WTC11 (cell line): Measurements from ENCODE around the gene OPN4. TPM values are rescaled to one million over a fixed set of nuclear protein-coding genes. Genes with fewer than 3 reads are reported as not detected.

Experiments
- ATAC-seq: fragments of 200-7000 bp; cut with Tn5 transposase; 2 replicates; pipeline ENCODE4 v1.10.0; 2021; ENCODE audit warnings: mild to moderate bottlenecking, moderate library complexity
- CTCF ChIA-PET: fragments of 300-600 bp; sonication (Branson Sonifier 250); formaldehyde crosslinking; loops from one replicate; lab custom pipeline; 2021; ENCODE audit warnings: antibody characterized with exemption; lab: Charles Lee
- POLR2A ChIA-PET: fragments of 350-600 bp; sonication (Branson Sonifier 250); formaldehyde crosslinking; loops from one replicate; lab custom pipeline; 2021; ENCODE audit warnings: antibody characterized with exemption; lab: Charles Lee
- DNase-seq: peaks from one replicate; pipeline ENCODE4 v3.0.0; 2021; ENCODE audit warnings: low spot score
- H3K27ac Mint-ChIP-seq: 2 replicates; pipeline ENCODE4 v1.8.0; 2021; ENCODE audit warnings: mixed read lengths
- H3K27me3 Mint-ChIP-seq: 2 replicates; pipeline ENCODE4 v1.8.0; 2021; ENCODE audit warnings: low read depth, mild to moderate bottlenecking, moderate library complexity, mixed read lengths
- H3K36me3 Mint-ChIP-seq: 2 replicates; pipeline ENCODE4 v1.8.0; 2021; ENCODE audit warnings: mixed read lengths
- H3K4me1 Mint-ChIP-seq: 2 replicates; pipeline ENCODE4 v1.8.0; 2022; ENCODE audit warnings: mixed read lengths
- H3K4me3 Mint-ChIP-seq: 2 replicates; pipeline ENCODE4 v1.8.0; 2021; ENCODE audit warnings: mild to moderate bottlenecking, moderate library complexity, mixed read lengths
- H3K9me3 Mint-ChIP-seq: 2 replicates; pipeline ENCODE4 v1.8.0; 2021; ENCODE audit warnings: mixed read lengths
- ATF1 ChIP-seq: sonication (generic); formaldehyde crosslinking; IDR thresholded peaks from 2 replicates; pipeline ENCODE4 v1.8.1; 2023; ENCODE audit warnings: mild to moderate bottlenecking, moderate library complexity, missing genetic modification reagents
- ESRRA ChIP-seq: sonication (generic); formaldehyde crosslinking; IDR thresholded peaks from 2 replicates; pipeline ENCODE4 v1.8.1; 2022; ENCODE audit warnings: mild to moderate bottlenecking, missing genetic modification reagents, borderline replicate concordance
- FOXP1 ChIP-seq: sonication (generic); formaldehyde crosslinking; IDR thresholded peaks from 2 replicates; pipeline ENCODE4 v1.8.0; 2022; ENCODE audit warnings: missing genetic modification reagents, mild to moderate bottlenecking, moderate library complexity, borderline replicate concordance
- HMGA2 ChIP-seq: fragments of 250-450 bp; sonication (Bioruptor Pico); IDR thresholded peaks from 2 replicates; pipeline ENCODE4 v1.4.0; 2021; ENCODE audit warnings: mild to moderate bottlenecking, moderate library complexity
- IRF2 ChIP-seq: sonication (generic); formaldehyde crosslinking; IDR thresholded peaks from 2 replicates; pipeline ENCODE4 v1.8.0; 2022; ENCODE audit warnings: low read depth, missing genetic modification reagents, borderline replicate concordance
- MYBL2 ChIP-seq: sonication (generic); formaldehyde crosslinking; IDR thresholded peaks from 2 replicates; pipeline ENCODE4 v1.8.1; 2023; ENCODE audit warnings: mild to moderate bottlenecking, moderate library complexity, missing genetic modification reagents
- NFYB ChIP-seq: sonication (generic); formaldehyde crosslinking; conservative IDR thresholded peaks from 2 replicates; pipeline ENCODE4 v1.8.0; 2022; ENCODE audit warnings: low read depth, missing genetic modification reagents
- RELA ChIP-seq: sonication (generic); formaldehyde crosslinking; IDR thresholded peaks from 2 replicates; pipeline ENCODE4 v1.8.1; 2022; ENCODE audit warnings: missing genetic modification reagents, mild to moderate bottlenecking, borderline replicate concordance
- SMAD4 ChIP-seq: sonication (generic); formaldehyde crosslinking; IDR thresholded peaks from 2 replicates; pipeline ENCODE4 v1.8.0; 2022; ENCODE audit warnings: mild to moderate bottlenecking, missing genetic modification reagents
- SOX15 ChIP-seq: fragments of 250-450 bp; sonication (Bioruptor Pico); IDR thresholded peaks from 2 replicates; pipeline ENCODE4 v1.9.0; 2021; ENCODE audit warnings: mild to moderate bottlenecking
- TCF7 ChIP-seq: sonication (generic); formaldehyde crosslinking; IDR thresholded peaks from 2 replicates; pipeline ENCODE4 v1.8.0; 2022; ENCODE audit warnings: mild to moderate bottlenecking, low read depth, missing genetic modification reagents, moderate library complexity
- TEAD1 ChIP-seq: sonication (generic); formaldehyde crosslinking; IDR thresholded peaks from 2 replicates; pipeline ENCODE4 v1.8.0; 2022; ENCODE audit warnings: mild to moderate bottlenecking, missing genetic modification reagents
- TP53 ChIP-seq: sonication (generic); formaldehyde crosslinking; IDR thresholded peaks from 2 replicates; pipeline ENCODE4 v1.8.1; 2023; ENCODE audit warnings: mild to moderate bottlenecking, missing genetic modification reagents
- ZNF121 ChIP-seq: sonication (generic); formaldehyde crosslinking; IDR thresholded peaks from 2 replicates; pipeline ENCODE4 v1.8.0; 2023; ENCODE audit warnings: missing genetic modification reagents
- ZNF138 ChIP-seq: sonication (generic); formaldehyde crosslinking; conservative IDR thresholded peaks from 2 replicates; pipeline ENCODE4 v1.8.1; 2022; ENCODE audit warnings: mild to moderate bottlenecking, moderate library complexity, missing genetic modification reagents
- ZNF232 ChIP-seq: sonication (generic); formaldehyde crosslinking; IDR thresholded peaks from 2 replicates; pipeline ENCODE4 v1.8.0; 2022; ENCODE audit warnings: mild to moderate bottlenecking, missing genetic modification reagents
- ZNF263 ChIP-seq: sonication (generic); formaldehyde crosslinking; IDR thresholded peaks from 2 replicates; pipeline ENCODE4 v1.8.1; 2022; ENCODE audit warnings: low read depth, mild to moderate bottlenecking, moderate library complexity, missing genetic modification reagents
- ZNF416 ChIP-seq: fragments of 250-450 bp; sonication (Bioruptor Pico); IDR thresholded peaks from 2 replicates; pipeline ENCODE4 v1.9.0; 2021; ENCODE audit warnings: mild to moderate bottlenecking, inconsistent platforms
- ZNF423 ChIP-seq: fragments of 250-450 bp; sonication (Bioruptor Pico); IDR thresholded peaks from 2 replicates; pipeline ENCODE4 v2.1.2; 2022; ENCODE audit warnings: mild to moderate bottlenecking, moderate library complexity
- total RNA-seq: library from RNA; stranded (reverse); gene quantifications from 3 replicates; pipeline ENCODE4 v1.2.3, GENCODE V29; 2021
- TF ChIP-seq, protein P1 (sequence below): sonication (generic); formaldehyde crosslinking; IDR thresholded peaks from 2 replicates; pipeline ENCODE4 v1.8.0; 2023; ENCODE audit warnings: mild to moderate bottlenecking, missing genetic modification reagents
- TF ChIP-seq, protein P2 (sequence below): fragments of 250-450 bp; sonication (Bioruptor Pico); IDR thresholded peaks from 2 replicates; pipeline ENCODE4 v2.1.2; 2022; ENCODE audit warnings: mild to moderate bottlenecking, moderate library complexity
- TF ChIP-seq, protein P3 (sequence below): sonication (generic); formaldehyde crosslinking; IDR thresholded peaks from 2 replicates; pipeline ENCODE4 v1.8.1; 2022; ENCODE audit warnings: missing genetic modification reagents, borderline replicate concordance
- TF ChIP-seq, protein P4 (sequence below): fragments of 250-450 bp; sonication (Bioruptor Pico); IDR thresholded peaks from 2 replicates; pipeline ENCODE4 v1.8.0; 2021; ENCODE audit warnings: mild to moderate bottlenecking
- TF ChIP-seq, protein P5 (sequence below): sonication (generic); formaldehyde crosslinking; IDR thresholded peaks from 2 replicates; pipeline ENCODE4 v1.8.1; 2023; ENCODE audit warnings: mild to moderate bottlenecking, missing genetic modification reagents, moderate library complexity

Gene OPN4
- total RNA-seq, 1 experiment from 2014 or later, result not detected

GRCh38 chr10:86651631-86652331 lies 2.6 kb upstream of the OPN4 start:
- Mint-ChIP-seq H3K27ac (no peak overlapping the region), H3K36me3 (no peaks in the 10 kb centered on the region), H3K9me3 (no peaks in the 10 kb centered on the region), H3K4me1 (peaks cover 13% of the 10 kb centered on the region), H3K27me3 (no peaks in the 10 kb centered on the region), H3K4me3 (no peak overlapping the region)
- DNase-seq (no peak), ATAC-seq (no peak)
- ChIA-PET POLR2A (no interaction called here), CTCF (interaction anchor here (0.5 to 1.9 kb wide), 4 partner anchors 9 to 309 kb away, joined by 3 to 4 read pairs (median 4); no protein-coding TSS in a partner anchor)
- TF ChIP-seq, protein P1, sequence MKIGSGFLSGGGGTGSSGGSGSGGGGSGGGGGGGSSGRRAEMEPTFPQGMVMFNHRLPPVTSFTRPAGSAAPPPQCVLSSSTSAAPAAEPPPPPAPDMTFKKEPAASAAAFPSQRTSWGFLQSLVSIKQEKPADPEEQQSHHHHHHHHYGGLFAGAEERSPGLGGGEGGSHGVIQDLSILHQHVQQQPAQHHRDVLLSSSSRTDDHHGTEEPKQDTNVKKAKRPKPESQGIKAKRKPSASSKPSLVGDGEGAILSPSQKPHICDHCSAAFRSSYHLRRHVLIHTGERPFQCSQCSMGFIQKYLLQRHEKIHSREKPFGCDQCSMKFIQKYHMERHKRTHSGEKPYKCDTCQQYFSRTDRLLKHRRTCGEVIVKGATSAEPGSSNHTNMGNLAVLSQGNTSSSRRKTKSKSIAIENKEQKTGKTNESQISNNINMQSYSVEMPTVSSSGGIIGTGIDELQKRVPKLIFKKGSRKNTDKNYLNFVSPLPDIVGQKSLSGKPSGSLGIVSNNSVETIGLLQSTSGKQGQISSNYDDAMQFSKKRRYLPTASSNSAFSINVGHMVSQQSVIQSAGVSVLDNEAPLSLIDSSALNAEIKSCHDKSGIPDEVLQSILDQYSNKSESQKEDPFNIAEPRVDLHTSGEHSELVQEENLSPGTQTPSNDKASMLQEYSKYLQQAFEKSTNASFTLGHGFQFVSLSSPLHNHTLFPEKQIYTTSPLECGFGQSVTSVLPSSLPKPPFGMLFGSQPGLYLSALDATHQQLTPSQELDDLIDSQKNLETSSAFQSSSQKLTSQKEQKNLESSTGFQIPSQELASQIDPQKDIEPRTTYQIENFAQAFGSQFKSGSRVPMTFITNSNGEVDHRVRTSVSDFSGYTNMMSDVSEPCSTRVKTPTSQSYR (CRISPR knock-in tag), result no peak
- TF ChIP-seq TEAD1, result no peak
- TF ChIP-seq, protein P2, sequence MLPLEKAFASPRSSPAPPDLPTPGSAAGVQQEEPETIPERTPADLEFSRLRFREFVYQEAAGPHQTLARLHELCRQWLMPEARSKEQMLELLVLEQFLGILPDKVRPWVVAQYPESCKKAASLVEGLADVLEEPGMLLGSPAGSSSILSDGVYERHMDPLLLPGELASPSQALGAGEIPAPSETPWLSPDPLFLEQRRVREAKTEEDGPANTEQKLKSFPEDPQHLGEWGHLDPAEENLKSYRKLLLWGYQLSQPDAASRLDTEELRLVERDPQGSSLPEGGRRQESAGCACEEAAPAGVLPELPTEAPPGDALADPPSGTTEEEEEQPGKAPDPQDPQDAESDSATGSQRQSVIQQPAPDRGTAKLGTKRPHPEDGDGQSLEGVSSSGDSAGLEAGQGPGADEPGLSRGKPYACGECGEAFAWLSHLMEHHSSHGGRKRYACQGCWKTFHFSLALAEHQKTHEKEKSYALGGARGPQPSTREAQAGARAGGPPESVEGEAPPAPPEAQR, result no peak
- 0 out of 2 replicates have a peak, but pooled peaks have one; percentile 54 for TF ChIP-seq TCF7
- no peak for TF ChIP-seq HMGA2 (CRISPR knock-in tag)
- TF ChIP-seq TP53 (CRISPR knock-in tag), result no peak
- TF ChIP-seq IRF2 (CRISPR knock-in tag), result no peak

- DNase-seq, result peak; percentile 11
- no peaks in the 10 kb centered on the region for H3K36me3 Mint-ChIP-seq
- peak; percentile 49 for ATAC-seq
These were observed 1.8 kb upstream of the OPN4 start for GRCh38 chr10:86652361-86653202.

DNA sequence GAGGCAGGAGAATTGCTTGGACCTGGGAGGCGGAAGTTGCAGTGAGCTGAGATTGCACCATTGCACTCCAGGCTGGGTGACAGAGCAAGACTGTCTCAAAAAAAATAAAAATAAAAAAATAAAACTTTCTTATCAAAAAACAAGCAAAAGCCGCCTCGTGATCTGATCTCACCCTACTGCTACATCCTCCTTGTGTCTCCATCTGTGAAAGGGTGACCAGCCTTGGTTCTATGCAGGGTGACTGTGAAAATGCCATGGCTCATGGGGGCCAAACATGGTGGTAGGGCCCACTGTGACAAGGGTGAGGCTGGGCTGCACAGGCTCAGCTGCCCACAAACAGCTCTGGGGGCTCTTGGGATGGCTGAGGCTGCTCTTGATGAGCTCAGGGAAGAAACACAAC lies 968 bp upstream of the OPN4 start:
- ChIA-PET CTCF (interaction anchor here (1.9 kb wide), 1 partner anchor 307 kb away, joined by 4 read pairs; no protein-coding TSS in a partner anchor), POLR2A (no interaction called here)
- H3K27me3 Mint-ChIP-seq, result no peaks in the 10 kb centered on the region
- no peaks in the 10 kb centered on the region for H3K9me3 Mint-ChIP-seq
- no peaks in the 10 kb centered on the region for H3K36me3 Mint-ChIP-seq
- ATAC-seq (no peak), DNase-seq (no peak)
- H3K4me1 Mint-ChIP-seq, result peaks cover 9% of the 10 kb centered on the region
- no peak overlapping the region for H3K27ac Mint-ChIP-seq
- H3K4me3 Mint-ChIP-seq, result no peak overlapping the region
- TF ChIP-seq ATF1 (CRISPR knock-in tag), result no peak
- TF ChIP-seq ZNF416 (CRISPR knock-in tag), result no peak
- no peak for TF ChIP-seq IRF2 (CRISPR knock-in tag)
- no peak for TF ChIP-seq NFYB (CRISPR knock-in tag)
- TF ChIP-seq ZNF121 (CRISPR knock-in tag), result no peak
- no peak for TF ChIP-seq RELA
- TF ChIP-seq SMAD4 (CRISPR knock-in tag), result no peak
- TF ChIP-seq, protein P3, sequence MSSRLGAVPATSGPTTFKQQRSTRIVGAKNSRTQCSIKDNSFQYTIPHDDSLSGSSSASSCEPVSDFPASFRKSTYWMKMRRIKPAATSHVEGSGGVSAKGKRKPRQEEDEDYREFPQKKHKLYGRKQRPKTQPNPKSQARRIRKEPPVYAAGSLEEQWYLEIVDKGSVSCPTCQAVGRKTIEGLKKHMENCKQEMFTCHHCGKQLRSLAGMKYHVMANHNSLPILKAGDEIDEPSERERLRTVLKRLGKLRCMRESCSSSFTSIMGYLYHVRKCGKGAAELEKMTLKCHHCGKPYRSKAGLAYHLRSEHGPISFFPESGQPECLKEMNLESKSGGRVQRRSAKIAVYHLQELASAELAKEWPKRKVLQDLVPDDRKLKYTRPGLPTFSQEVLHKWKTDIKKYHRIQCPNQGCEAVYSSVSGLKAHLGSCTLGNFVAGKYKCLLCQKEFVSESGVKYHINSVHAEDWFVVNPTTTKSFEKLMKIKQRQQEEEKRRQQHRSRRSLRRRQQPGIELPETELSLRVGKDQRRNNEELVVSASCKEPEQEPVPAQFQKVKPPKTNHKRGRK (CRISPR knock-in tag), result no peak
- TF ChIP-seq ESRRA (CRISPR knock-in tag), result no peak
- TF ChIP-seq, protein P4, sequence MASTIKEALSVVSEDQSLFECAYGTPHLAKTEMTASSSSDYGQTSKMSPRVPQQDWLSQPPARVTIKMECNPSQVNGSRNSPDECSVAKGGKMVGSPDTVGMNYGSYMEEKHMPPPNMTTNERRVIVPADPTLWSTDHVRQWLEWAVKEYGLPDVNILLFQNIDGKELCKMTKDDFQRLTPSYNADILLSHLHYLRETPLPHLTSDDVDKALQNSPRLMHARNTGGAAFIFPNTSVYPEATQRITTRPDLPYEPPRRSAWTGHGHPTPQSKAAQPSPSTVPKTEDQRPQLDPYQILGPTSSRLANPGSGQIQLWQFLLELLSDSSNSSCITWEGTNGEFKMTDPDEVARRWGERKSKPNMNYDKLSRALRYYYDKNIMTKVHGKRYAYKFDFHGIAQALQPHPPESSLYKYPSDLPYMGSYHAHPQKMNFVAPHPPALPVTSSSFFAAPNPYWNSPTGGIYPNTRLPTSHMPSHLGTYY (CRISPR knock-in tag), result no peak
- no peak for TF ChIP-seq ZNF423 (CRISPR knock-in tag)
- TF ChIP-seq FOXP1, result no peak
- no peak for TF ChIP-seq MYBL2 (CRISPR knock-in tag)
- TF ChIP-seq ZNF263, result no peak
- TF ChIP-seq, protein P5, sequence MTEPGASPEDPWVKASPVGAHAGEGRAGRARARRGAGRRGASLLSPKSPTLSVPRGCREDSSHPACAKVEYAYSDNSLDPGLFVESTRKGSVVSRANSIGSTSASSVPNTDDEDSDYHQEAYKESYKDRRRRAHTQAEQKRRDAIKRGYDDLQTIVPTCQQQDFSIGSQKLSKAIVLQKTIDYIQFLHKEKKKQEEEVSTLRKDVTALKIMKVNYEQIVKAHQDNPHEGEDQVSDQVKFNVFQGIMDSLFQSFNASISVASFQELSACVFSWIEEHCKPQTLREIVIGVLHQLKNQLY (CRISPR knock-in tag), result no peak
- no peak for TF ChIP-seq SOX15

More at GRCh38 chr10:86652361-86653202, 1.8 kb upstream of the OPN4 start:
- Mint-ChIP-seq H3K4me1 (peaks cover 13% of the 10 kb centered on the region), H3K27me3 (no peaks in the 10 kb centered on the region), H3K27ac (no peak overlapping the region), H3K4me3 (no peak overlapping the region)
- CTCF ChIA-PET, result interaction anchor here (0.5 to 1.9 kb wide), 3 partner anchors 10 to 308 kb away, joined by 3 to 4 read pairs (median 4); no protein-coding TSS in a partner anchor
- TF ChIP-seq ZNF423 (CRISPR knock-in tag) (peak; percentile 15; the same call in 1 of the 2 replicates), ZNF232 (CRISPR knock-in tag) (no peak), ZNF138 (CRISPR knock-in tag) (0 out of 2 replicates have a peak, but pooled peaks have one; percentile 53)
- TF ChIP-seq, all 79 proteins: peak for 2
- POLR2A ChIA-PET, result no interaction called here
- H3K9me3 Mint-ChIP-seq, result no peaks in the 10 kb centered on the region
